D721Med (cell line): ENCODE data around the gene SLC2A10.

Experiments used
- DNase-seq: peaks from one replicate; pipeline ENCODE4 v3.0.0; 2011; ENCODE audit warnings: low spot score; ENCODE audit not compliant: insufficient read length
- FAIRE-seq: peaks from 2 replicates; lab custom pipeline; 2011; peaks lifted over from hg19 to GRCh38; lab: Jason Lieb, UNC
- CTCF ChIP-seq: IDR thresholded peaks from 2 replicates; pipeline ENCODE4 v1.5.1; 2012; ENCODE audit warnings: mild to moderate bottlenecking, control low read depth; ENCODE audit not compliant: insufficient read depth; ENCODE audit errors: missing control alignments

Gene SLC2A10

DNA sequence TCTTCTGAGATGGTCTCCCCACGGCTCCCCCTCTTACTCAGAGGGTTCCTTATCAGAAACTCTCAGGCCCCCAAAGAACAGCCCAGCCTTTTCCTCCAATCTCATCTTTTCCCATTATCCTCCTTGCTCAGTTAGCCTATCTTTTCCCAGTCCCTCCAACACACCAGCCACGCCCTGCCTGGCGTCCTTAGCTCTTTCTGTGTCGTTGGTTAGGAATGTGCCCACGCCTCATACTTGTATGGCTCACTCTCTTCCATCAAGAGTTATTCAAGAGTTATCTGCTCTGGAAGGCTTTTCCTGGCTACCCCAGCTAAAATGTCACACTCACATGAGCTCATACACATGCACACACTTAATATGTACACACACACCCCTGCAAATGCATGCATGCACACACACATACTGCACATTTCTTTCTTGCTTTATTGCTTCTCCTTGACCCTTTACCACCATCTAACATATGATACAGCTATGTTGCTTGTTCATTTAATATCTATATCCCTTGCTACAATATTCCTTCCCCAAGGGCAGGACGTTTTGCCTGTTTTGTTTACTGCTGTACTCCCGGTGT, 37.6 kb downstream of the SLC2A10 start:
- DNase-seq (no peak), FAIRE-seq (no peak)
- no peak for TF ChIP-seq CTCF

GRCh38 chr20:46749147-46749546, 39.7 kb downstream of the SLC2A10 start:
- DNase-seq = no peak
- TF ChIP-seq CTCF = no peak
- FAIRE-seq = no peak

- DNase-seq = no peak
- no peak for FAIRE-seq
- no peak for TF ChIP-seq CTCF
Measured at GRCh38 chr20:46751856-46752255, 42.4 kb downstream of the SLC2A10 start.

- DNase-seq (peak; percentile 52), FAIRE-seq (no peak)
- peak; percentile 92 for TF ChIP-seq CTCF
Measured at GRCh38 chr20:46752728-46753127, 43.3 kb downstream of the SLC2A10 start.

DNA sequence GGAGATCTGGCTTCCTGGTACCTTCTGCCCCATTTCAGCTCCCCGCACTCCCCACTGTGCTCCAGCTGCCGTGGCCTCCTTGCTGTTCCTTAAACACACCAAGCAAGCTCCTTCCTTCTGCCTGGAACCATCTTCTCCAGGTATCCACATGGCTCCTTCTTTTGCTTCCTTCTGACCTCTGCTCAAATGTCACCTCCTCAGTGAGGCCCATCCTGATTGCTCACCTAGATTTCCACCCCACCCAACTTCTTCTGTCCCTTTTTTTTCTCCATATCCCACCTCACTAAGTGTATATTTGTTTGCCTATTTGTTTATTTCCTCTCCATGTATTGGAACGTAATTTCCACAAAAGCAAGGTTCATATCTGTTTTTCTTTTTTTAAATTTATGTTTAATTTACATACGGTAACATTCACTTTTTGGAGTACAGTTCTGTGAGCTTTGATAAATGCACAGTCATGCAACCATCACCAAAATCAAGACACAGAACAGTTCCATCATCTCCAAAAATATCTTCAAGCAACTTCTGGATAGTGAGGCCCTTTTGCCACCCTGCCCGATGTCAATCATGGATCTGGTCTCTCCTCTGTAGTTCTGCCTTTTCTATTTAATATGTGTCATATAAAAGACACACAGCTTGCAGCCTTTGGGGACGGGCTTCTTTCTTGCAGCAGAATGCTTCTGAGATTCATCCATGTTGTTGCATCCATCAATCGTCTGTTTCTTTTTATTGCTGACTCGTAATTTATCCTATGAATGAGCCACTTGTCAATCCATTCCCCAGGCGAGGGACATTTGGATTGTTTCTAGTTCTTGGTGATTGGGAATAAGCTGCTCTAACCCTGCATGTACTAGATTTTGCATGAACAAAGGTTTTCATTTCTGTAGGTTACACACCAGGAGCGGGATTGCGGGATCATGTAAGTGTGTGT, 46.3 kb downstream of the SLC2A10 start:
- DNase-seq (no peak), FAIRE-seq (no peak)
- no peak for TF ChIP-seq CTCF

DNA sequence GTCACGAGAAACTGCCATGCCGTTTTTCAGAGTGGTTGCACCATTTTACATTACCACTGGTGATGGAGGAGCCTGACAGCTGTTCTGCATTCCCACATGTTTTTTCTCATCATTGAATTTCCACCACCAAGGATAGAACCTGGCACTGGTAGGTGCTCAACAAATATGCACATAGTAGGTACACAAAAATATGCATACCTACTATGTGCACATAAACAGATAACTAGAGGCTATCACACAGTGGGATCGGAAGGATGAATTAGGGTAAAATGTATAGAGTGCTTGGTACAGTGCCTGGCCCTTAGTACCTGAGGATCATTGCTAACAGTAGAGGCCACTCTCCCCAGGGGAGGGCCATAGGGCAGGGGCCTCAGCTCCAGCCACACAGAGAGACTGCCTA, 47.0 kb downstream of the SLC2A10 start:
- no peak for TF ChIP-seq CTCF
- no peak for FAIRE-seq
- DNase-seq = no peak

DNA sequence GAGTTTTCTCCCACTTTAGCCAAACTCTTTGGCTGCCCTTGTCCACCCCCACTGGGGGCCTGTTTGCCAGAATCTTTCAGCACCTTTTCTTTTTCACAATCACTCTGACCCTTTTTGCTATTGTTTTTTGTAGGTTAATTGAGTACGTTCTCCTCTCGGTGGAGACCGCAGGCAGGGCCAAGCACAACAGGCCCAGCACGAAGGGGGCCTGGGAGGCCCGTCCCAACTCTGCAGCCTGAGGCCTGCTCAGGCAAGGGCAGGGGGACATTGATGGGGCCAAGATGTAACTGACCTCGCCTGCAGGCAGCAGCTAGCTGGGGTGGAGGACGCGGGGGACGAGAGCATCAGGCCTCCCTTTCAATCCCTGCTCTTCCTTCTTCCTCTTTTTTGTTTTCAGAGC, 47.7 kb downstream of the SLC2A10 start:
- no peak for TF ChIP-seq CTCF
- FAIRE-seq (no peak), DNase-seq (no peak)
